HepG2 (cell line): ENCODE data around the gene APRT. TPM values are rescaled to one million over a fixed set of nuclear protein-coding genes. Genes with fewer than 3 reads are reported as not detected.

Experiments
- ATAC-seq: fragments of 200-7000 bp; cut with Tn5 transposase; 3 replicates; pipeline ENCODE4 v1.9.1; 2020; ENCODE audit warnings: mild to moderate bottlenecking, moderate library complexity
- BruUV-seq: library from RNA; stranded (reverse); fragments of 400-500 nt; replicated peaks from 2 replicates; lab custom pipeline; 2021; lab: Mats Ljungman, UMichigan
- CTCF ChIA-PET: fragments of 300-600 bp; formaldehyde crosslinking; extraction: SDS; loops from one replicate; lab custom pipeline; 2021; ENCODE audit warnings: low total read pairs, inconsistent platforms, low intra/inter-chr PET ratio; lab: Yijun Ruan, JAX
- POLR2A ChIA-PET: fragments of 350-600 bp; sonication (Branson Sonifier 250); formaldehyde crosslinking; loops from one replicate; lab custom pipeline; 2020; ENCODE audit warnings: antibody characterized with exemption, inconsistent platforms; lab: Yijun Ruan, JAX
- DNase-seq: peaks from one replicate; pipeline ENCODE4 v3.0.0-alpha.2; 2015; ENCODE audit warnings: low spot score
- FAIRE-seq: peaks from 3 replicates; lab custom pipeline; 2011; peaks lifted over from hg19 to GRCh38; lab: Jason Lieb, UNC
- H2AFZ ChIP-seq: one replicate; pipeline ENCODE4 v1.6.1; 2011; ENCODE audit warnings: low read length, inconsistent platforms
- H3K27ac ChIP-seq: fragments of 300-600 bp; 3 replicates; pipeline ENCODE4 v1.8.0; 2011; ENCODE audit warnings: mixed run types, mild to moderate bottlenecking, mixed read lengths, low read length, inconsistent platforms; ENCODE audit not compliant: insufficient read depth; ENCODE audit errors: extremely low read length
- H3K27me3 ChIP-seq, 2 experiments: fragments of 200-600 bp in 1 of 2; 2 replicates in 1 of 2; 3 replicates in 1 of 2; pipeline versions ENCODE4 v1.6.0 to v1.8.0; 2011; ENCODE audit warnings: low read length in 2 of 2, mild to moderate bottlenecking in 2 of 2, moderate library complexity in 2 of 2, inconsistent platforms in 1 of 2; ENCODE audit not compliant: insufficient read depth in 2 of 2, control insufficient read depth in 1 of 2
- H3K36me3 ChIP-seq, 2 experiments: fragments of 200-600 bp in 1 of 2; replicated peaks in 1 of 2; 2 replicates in 1 of 2; 3 replicates in 1 of 2; pipeline versions ENCODE4 v1.5.1 to v1.8.0; 2011; ENCODE audit warnings: low read length in 2 of 2, inconsistent platforms in 1 of 2; ENCODE audit not compliant: insufficient read depth in 2 of 2, control insufficient read depth in 1 of 2
- H3K4me1 ChIP-seq: 2 replicates; pipeline ENCODE4 v1.5.1; 2012; ENCODE audit warnings: low read length, inconsistent platforms; ENCODE audit not compliant: insufficient read depth
- H3K4me2 ChIP-seq: 2 replicates; pipeline ENCODE4 v1.6.0; 2011; ENCODE audit warnings: low read depth, low read length, inconsistent platforms
- H3K4me3 ChIP-seq, 3 experiments: fragments of 200-600 bp in 1 of 3; sonication (generic), shearing (Covaris generic) in 1 of 3; replicated peaks in 1 of 3; 2 replicates each; pipeline ENCODE4 v1.5.1; 2011 to 2016; ENCODE audit warnings: low read length in 3 of 3, inconsistent platforms in 2 of 3, low read depth in 2 of 3, mild to moderate bottlenecking in 2 of 3, control low read depth in 1 of 3, mixed read lengths in 1 of 3; ENCODE audit not compliant: insufficient read depth in 1 of 3
- H3K79me2 ChIP-seq: one replicate; pipeline ENCODE4 v1.6.1; 2011; ENCODE audit warnings: low read length, inconsistent platforms; ENCODE audit not compliant: insufficient read depth
- H3K9ac ChIP-seq: 2 replicates; pipeline ENCODE4 v1.6.0; 2011; ENCODE audit warnings: mild to moderate bottlenecking, low read depth, low read length, inconsistent platforms; ENCODE audit not compliant: insufficient read depth
- H3K9me3 ChIP-seq: 2 replicates; pipeline ENCODE4 v1.5.1; 2012; ENCODE audit warnings: mild to moderate bottlenecking, low read length
- H4K20me1 ChIP-seq: 2 replicates; pipeline ENCODE4 v1.6.0; 2011; ENCODE audit warnings: inconsistent platforms, mild to moderate bottlenecking, low read length, moderate library complexity; ENCODE audit not compliant: insufficient read depth
- HIVEP1 ChIP-seq: sonication (generic); formaldehyde crosslinking; IDR thresholded peaks from 2 replicates; pipeline ENCODE4 v1.4.0; 2020; ENCODE audit warnings: mild to moderate bottlenecking, missing genetic modification reagents
- HNF4A ChIP-seq: sonication (generic); formaldehyde crosslinking; IDR thresholded peaks from 2 replicates; pipeline ENCODE4 v1.4.0; 2020; ENCODE audit warnings: missing genetic modification reagents
- NFKB2 ChIP-seq: sonication (generic); formaldehyde crosslinking; IDR thresholded peaks from 2 replicates; pipeline ENCODE4 v1.4.0; 2020; ENCODE audit warnings: missing genetic modification reagents, borderline replicate concordance
- RAD21 ChIP-seq: fragments of 450-650 bp; formaldehyde crosslinking; IDR thresholded peaks from 2 replicates; pipeline ENCODE4 v1.5.0; 2020; ENCODE audit warnings: mild to moderate bottlenecking
- STAG1 ChIP-seq: sonication (generic); formaldehyde crosslinking; IDR thresholded peaks from 2 replicates; pipeline ENCODE4 v1.4.0; 2020; ENCODE audit warnings: missing genetic modification reagents
- TARDBP ChIP-seq: sonication (generic); formaldehyde crosslinking; IDR thresholded peaks from 2 replicates; pipeline ENCODE4 v1.8.0; 2022; ENCODE audit warnings: mild to moderate bottlenecking, missing genetic modification reagents
- ZFP41 ChIP-seq: sonication (generic); formaldehyde crosslinking; IDR thresholded peaks from 2 replicates; pipeline ENCODE4 v1.4.0; 2020; ENCODE audit warnings: mild to moderate bottlenecking, missing genetic modification reagents, borderline replicate concordance
- ZMYM3 ChIP-seq: sonication (generic); formaldehyde crosslinking; IDR thresholded peaks from 2 replicates; pipeline ENCODE4 v1.5.1; 2020; ENCODE audit warnings: mild to moderate bottlenecking, missing genetic modification reagents
- ZNF292 ChIP-seq: sonication (generic); formaldehyde crosslinking; IDR thresholded peaks from 2 replicates; pipeline ENCODE4 v1.8.1; 2022; ENCODE audit warnings: mild to moderate bottlenecking, low read depth, missing genetic modification reagents, borderline replicate concordance
- ZNF318 ChIP-seq: sonication (generic); formaldehyde crosslinking; IDR thresholded peaks from 2 replicates; pipeline ENCODE4 v1.4.0; 2020; ENCODE audit warnings: mild to moderate bottlenecking, missing genetic modification reagents
- ZNF639 ChIP-seq: conservative IDR thresholded peaks from 2 replicates; pipeline ENCODE4 v1.6.1; 2018; ENCODE audit warnings: missing genetic modification reagents
- ZNF839 ChIP-seq: sonication (generic); formaldehyde crosslinking; IDR thresholded peaks from 2 replicates; pipeline ENCODE4 v1.4.0; 2020; ENCODE audit warnings: missing genetic modification reagents, mild to moderate bottlenecking, borderline replicate concordance
- ZSCAN30 ChIP-seq: sonication (generic); formaldehyde crosslinking; IDR thresholded peaks from 2 replicates; pipeline ENCODE4 v1.5.0; 2020; ENCODE audit warnings: mild to moderate bottlenecking, missing genetic modification reagents
- WGBS: methylation state at CpG from one replicate; pipeline ENCODE4 v1.1.6; 2017; ENCODE audit warnings: low lambda C conversion rate; 5-methylcytosine and 5-hydroxymethylcytosine counted together
- in situ Hi-C: cut with HindIII; loops from 2 replicates; pipeline ENCODE4 v1.10.0; 2017; ENCODE audit warnings: low pct_unique_long_range_greater_than_20kb; ENCODE audit not compliant: extremely low pct_ligation_motif_present
- intact Hi-C: fragments of 100-400 bp; cut with micrococcal nuclease; formaldehyde crosslinking; loops from one replicate; pipeline ENCODE4 v1.10.0; 2022; ENCODE audit not compliant: unreplicated experiment
- polyA plus RNA-seq, 8 experiments: library from polyadenylated mRNA; depleted of rRNA in 3 of 8; stranded (reverse) in 7 of 8; unstranded in 1 of 8; fragments of >200 nt; fragmentation: Illumina TruSeq in 4 of 8; extraction: Trizol in 4 of 8; gene quantifications; 2 replicates each; pipeline versions ENCODE4 v1.2.1 to v1.2.3, GENCODE V29; 2011 to 2016; ENCODE audit warnings: low read depth in 4 of 8, missing spikeins in 1 of 8, mixed read lengths in 1 of 8; ENCODE audit not compliant: insufficient read depth in 1 of 8
- total RNA-seq, 5 experiments: library from RNA; depleted of rRNA; stranded (reverse); fragments of >200 nt; fragmentation: Illumina TruSeq; extraction: Trizol; gene quantifications; 2 replicates each; pipeline ENCODE4 v1.2.3, GENCODE V29; 2016; ENCODE audit warnings: low read depth in 1 of 5

Gene APRT
- total and polyA plus RNA-seq, 2 of the 13 experiments (the other 11 are each of a cell fraction or from before 2014, with no cell fraction given), result 155 to 242 TPM

GRCh38 chr16:88821168-88821850 lies 9.6 kb upstream of the APRT start:
- no peaks in the 10 kb centered on the region for H4K20me1 ChIP-seq
- peaks cover 0 to 5% of the 10 kb centered on the region in 2 experiments; a peak in 1 of 5 replicates for H3K27me3 ChIP-seq
- intact Hi-C loops (no loop called here), in situ Hi-C loops (no loop called here)
- FAIRE-seq, result no peak
- H3K36me3 ChIP-seq, result no peaks in the 10 kb centered on the region
- BruUV-seq, result no TSS peak
- H3K4me3 ChIP-seq, result no peak overlapping the region
- ChIA-PET POLR2A (interaction anchor here (1.5 kb wide), 1 partner anchor 10 kb away, joined by 5 read pairs; the partner anchor contains the start of gene APRT), CTCF (interaction anchor here (0.6 to 0.8 kb wide), 2 partner anchors 9 to 78 kb away, joined by 3 to 5 read pairs; partner anchors contain the start of gene APRT)
- H3K4me2 ChIP-seq, result no peak overlapping the region
- H3K4me1 ChIP-seq, result peaks cover 23% of the 10 kb centered on the region
- peak; percentile 70 for ATAC-seq
- no peaks in the 10 kb centered on the region for H3K9me3 ChIP-seq
- DNase-seq, result no peak
- no peaks in the 10 kb centered on the region for H3K79me2 ChIP-seq
- H2AFZ ChIP-seq, result no peak overlapping the region
- 48% methylated on average over 15 of the region's 22 CpGs for WGBS
- H3K9ac ChIP-seq, result no peak overlapping the region
- H3K27ac ChIP-seq, result no peak overlapping the region
- TF ChIP-seq TARDBP (CRISPR knock-in tag) (no peak), NFKB2 (CRISPR knock-in tag) (peak; percentile 60; the same call in 1 of the 2 replicates), HIVEP1 (CRISPR knock-in tag) (no peak), ZMYM3 (no peak), ZNF318 (CRISPR knock-in tag) (no peak), RAD21 (peak; percentile 58), HNF4A (peak; percentile 60), ZFP41 (CRISPR knock-in tag) (no peak), ZSCAN30 (no peak), ZNF639 (CRISPR knock-in tag) (no peak), ZNF292 (no peak), STAG1 (CRISPR knock-in tag) (peak; percentile 71), ZNF839 (CRISPR knock-in tag) (no peak)
